Liver (tissue), 9 donors: ENCODE measurements around the gene EMP3. TPM values are rescaled to one million over a fixed set of nuclear protein-coding genes. Genes with fewer than 3 reads are reported as not detected.

Experiments
- DNase-seq: peaks from one replicate; pipeline ENCODE4 v3.0.0-alpha.2; 2017; ENCODE audit warnings: low spot score
- H3K27ac ChIP-seq, 2 donors: one replicate each; pipeline ENCODE4 v1.7.0; 2013; ENCODE audit warnings: inconsistent platforms in 2 of 2, low read length in 2 of 2, control low read depth in 1 of 2, low read depth in 1 of 2, mild to moderate bottlenecking in 1 of 2
- H3K27me3 ChIP-seq, 4 donors: one replicate each; pipeline versions ENCODE4 v1.6.1 to v1.7.0; 2013; ENCODE audit warnings: low read length in 3 of 4, inconsistent platforms in 1 of 4, mild to moderate bottlenecking in 1 of 4, moderate library complexity in 1 of 4; ENCODE audit not compliant: control insufficient read depth in 4 of 4, insufficient read depth in 4 of 4
- H3K36me3 ChIP-seq, 4 donors: one replicate each; pipeline versions ENCODE4 v1.6.1 to v1.7.0; 2013; ENCODE audit warnings: low read length in 3 of 4, mild to moderate bottlenecking in 3 of 4, low read depth in 1 of 4, moderate library complexity in 1 of 4; ENCODE audit not compliant: control insufficient read depth in 4 of 4, insufficient read depth in 3 of 4
- H3K4me1 ChIP-seq, 4 donors: one replicate each; pipeline versions ENCODE4 v1.6.1 to v1.7.0; 2013; ENCODE audit warnings: low read length in 3 of 4, mild to moderate bottlenecking in 3 of 4, moderate library complexity in 1 of 4; ENCODE audit not compliant: control insufficient read depth in 4 of 4, insufficient read depth in 4 of 4
- H3K4me3 ChIP-seq, 3 donors: one replicate each; pipeline versions ENCODE4 v1.6.1 to v1.7.0; 2013; ENCODE audit warnings: low read length in 3 of 3, control low read depth in 1 of 3, low read depth in 1 of 3, mild to moderate bottlenecking in 1 of 3
- H3K9ac ChIP-seq, 2 donors: one replicate each; pipeline ENCODE4 v1.7.0; 2013; ENCODE audit warnings: low read length in 2 of 2, mild to moderate bottlenecking in 2 of 2, moderate library complexity in 2 of 2, control low read depth in 1 of 2, low read depth in 1 of 2
- H3K9me3 ChIP-seq, 4 donors: one replicate each; pipeline versions ENCODE4 v1.6.1 to v1.7.0; 2013; ENCODE audit warnings: low read length in 3 of 4; ENCODE audit not compliant: control insufficient read depth in 4 of 4
- ATF3 ChIP-seq: IDR thresholded peaks from 2 replicates; pipeline ENCODE4 v1.6.1; 2016; ENCODE audit warnings: antibody characterized with exemption
- EGR1 ChIP-seq, 2 donors: IDR thresholded peaks; 2 replicates each; pipeline ENCODE4 v1.6.1; 2016 to 2018; ENCODE audit warnings: antibody characterized with exemption in 2 of 2, low read depth in 2 of 2
- FOXA2 ChIP-seq: IDR thresholded peaks from 2 replicates; pipeline ENCODE4 v1.6.1; 2016; ENCODE audit warnings: antibody characterized with exemption
- GABPA ChIP-seq, 2 donors: IDR thresholded peaks in 1 of 2; conservative IDR thresholded peaks in 1 of 2; 2 replicates each; pipeline ENCODE4 v1.6.1; 2016; ENCODE audit warnings: antibody characterized with exemption in 2 of 2, mild to moderate bottlenecking in 1 of 2, moderate library complexity in 1 of 2
- RXRA ChIP-seq, 2 donors: IDR thresholded peaks; 2 replicates each; pipeline ENCODE4 v1.6.1; 2017 to 2018; ENCODE audit warnings: antibody characterized with exemption in 2 of 2, mild to moderate bottlenecking in 1 of 2
- SP1 ChIP-seq: IDR thresholded peaks from 2 replicates; pipeline ENCODE4 v1.6.1; 2018; ENCODE audit warnings: antibody characterized with exemption, mild to moderate bottlenecking
- ZBTB33 ChIP-seq: IDR thresholded peaks from 2 replicates; pipeline ENCODE4 v1.6.1; 2016; ENCODE audit warnings: antibody characterized with exemption
- WGBS: extraction: QIAGEN DNeasy Blood & Tissue Kit; methylation state at CpG from one replicate; pipeline ENCODE4 v1.1.7; 2013; 5-methylcytosine and 5-hydroxymethylcytosine counted together
- polyA plus RNA-seq, 2 donors: library from polyadenylated mRNA; stranded (reverse) in 1 of 2; unstranded in 1 of 2; fragments of 200-250 nt in 1 of 2; fragments of >200 nt in 1 of 2; fragmentation: Nextera tagmentation in 1 of 2; extraction: Ambion mirVana in 1 of 2; gene quantifications; one replicate each; pipeline versions ENCODE4 v1.2.1 to v1.2.3, GENCODE V29; 2013 to 2015
- total RNA-seq, 2 donors: library from RNA; depleted of rRNA; stranded (reverse); fragments of >200 nt; gene quantifications; one replicate each; pipeline ENCODE4 v1.2.3, GENCODE V29; 2014
- TF ChIP-seq, protein P1 (sequence below): IDR thresholded peaks from 2 replicates; pipeline ENCODE4 v1.6.1; 2016; ENCODE audit warnings: antibody characterized with exemption
- TF ChIP-seq, protein P2 (sequence below): IDR thresholded peaks from 2 replicates; pipeline ENCODE4 v1.6.1; 2016; ENCODE audit warnings: antibody characterized with exemption, mild to moderate bottlenecking
- donor health status: healthy.
- donor health status: healthy.
- donor health status: healthy.
- donor health status: healthy.
- donor health status: healthy.

EMP3 gene
- total and polyA plus RNA-seq, 4 donors = 4.5 to 16.6 (median 11.7) TPM

DNA sequence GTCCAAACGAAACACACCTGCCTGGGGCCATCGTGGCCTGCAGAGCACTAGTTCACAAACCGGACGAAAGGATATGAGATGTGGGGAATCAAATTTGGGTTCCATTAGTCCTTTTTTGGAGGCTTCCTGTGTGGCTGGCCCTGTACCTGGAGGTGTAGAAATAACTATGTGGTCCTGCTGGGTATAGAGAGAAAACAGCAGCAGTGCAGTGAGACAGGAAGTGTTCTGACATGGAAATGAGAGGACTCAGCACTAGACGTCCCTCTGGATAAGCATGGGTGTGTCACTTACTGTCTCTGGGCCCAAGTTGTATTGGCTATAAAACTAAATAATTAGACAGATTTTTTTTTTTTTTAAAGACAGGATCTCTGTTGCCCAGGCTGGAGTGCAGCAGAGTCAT is 53.7 kb downstream of the EMP3 start:
- TF ChIP-seq, protein P1, sequence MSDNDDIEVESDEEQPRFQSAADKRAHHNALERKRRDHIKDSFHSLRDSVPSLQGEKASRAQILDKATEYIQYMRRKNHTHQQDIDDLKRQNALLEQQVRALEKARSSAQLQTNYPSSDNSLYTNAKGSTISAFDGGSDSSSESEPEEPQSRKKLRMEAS = no peak
- TF ChIP-seq GABPA (IDR thresholded peaks at IDR 0.05 in 1 of 2, conservative IDR thresholded peaks at IDR 0.05 in 1 of 2) = no peak
- no peak for TF ChIP-seq EGR1 (IDR thresholded peaks at IDR 0.05; ENCODE audit: low read depth in 2 of 2)
- TF ChIP-seq, protein P2, sequence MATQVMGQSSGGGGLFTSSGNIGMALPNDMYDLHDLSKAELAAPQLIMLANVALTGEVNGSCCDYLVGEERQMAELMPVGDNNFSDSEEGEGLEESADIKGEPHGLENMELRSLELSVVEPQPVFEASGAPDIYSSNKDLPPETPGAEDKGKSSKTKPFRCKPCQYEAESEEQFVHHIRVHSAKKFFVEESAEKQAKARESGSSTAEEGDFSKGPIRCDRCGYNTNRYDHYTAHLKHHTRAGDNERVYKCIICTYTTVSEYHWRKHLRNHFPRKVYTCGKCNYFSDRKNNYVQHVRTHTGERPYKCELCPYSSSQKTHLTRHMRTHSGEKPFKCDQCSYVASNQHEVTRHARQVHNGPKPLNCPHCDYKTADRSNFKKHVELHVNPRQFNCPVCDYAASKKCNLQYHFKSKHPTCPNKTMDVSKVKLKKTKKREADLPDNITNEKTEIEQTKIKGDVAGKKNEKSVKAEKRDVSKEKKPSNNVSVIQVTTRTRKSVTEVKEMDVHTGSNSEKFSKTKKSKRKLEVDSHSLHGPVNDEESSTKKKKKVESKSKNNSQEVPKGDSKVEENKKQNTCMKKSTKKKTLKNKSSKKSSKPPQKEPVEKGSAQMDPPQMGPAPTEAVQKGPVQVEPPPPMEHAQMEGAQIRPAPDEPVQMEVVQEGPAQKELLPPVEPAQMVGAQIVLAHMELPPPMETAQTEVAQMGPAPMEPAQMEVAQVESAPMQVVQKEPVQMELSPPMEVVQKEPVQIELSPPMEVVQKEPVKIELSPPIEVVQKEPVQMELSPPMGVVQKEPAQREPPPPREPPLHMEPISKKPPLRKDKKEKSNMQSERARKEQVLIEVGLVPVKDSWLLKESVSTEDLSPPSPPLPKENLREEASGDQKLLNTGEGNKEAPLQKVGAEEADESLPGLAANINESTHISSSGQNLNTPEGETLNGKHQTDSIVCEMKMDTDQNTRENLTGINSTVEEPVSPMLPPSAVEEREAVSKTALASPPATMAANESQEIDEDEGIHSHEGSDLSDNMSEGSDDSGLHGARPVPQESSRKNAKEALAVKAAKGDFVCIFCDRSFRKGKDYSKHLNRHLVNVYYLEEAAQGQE = no peak
- no peak for TF ChIP-seq ZBTB33
- no peak for TF ChIP-seq SP1
- no peak for TF ChIP-seq ATF3
- no peak for TF ChIP-seq RXRA (IDR thresholded peaks at IDR 0.05)
- TF ChIP-seq FOXA2 = no peak
- Histone ChIP-seq H3K4me1 (no peaks in the 10 kb centered on the region), H3K4me3 (no peak overlapping the region), H3K9ac (no peak overlapping the region), H3K36me3 (peaks cover 9 to 26% (median 15%) of the 10 kb centered on the region in 4 donors), H3K27me3 (no peaks in the 10 kb centered on the region), H3K9me3 (no peaks in the 10 kb centered on the region), H3K27ac (no peak overlapping the region)
- no peak for DNase-seq
- WGBS = 77% methylated on average over 5 of the region's 5 CpGs

Other genes with a start within 250 kb of the EMP3 start
- 1 to 10 TPM; 1.1 to 3.9 TPM for gene PLA2G4C, start 214.7 kb upstream of the EMP3 start, total RNA-seq
- 1 to 10 TPM; 2.3 to 5.9 TPM for gene PLA2G4C, start 214.7 kb upstream of the EMP3 start, polyA plus RNA-seq
- gene LIG1, start 155.2 kb upstream of the EMP3 start, total RNA-seq = 10 to 100 TPM in 1 of 2 donors, 1 to 10 TPM in 1; 6.3 to 61.5 TPM
- gene LIG1, start 155.2 kb upstream of the EMP3 start, polyA plus RNA-seq = 1 to 10 TPM; 6.7 to 7.5 TPM
- 1 to 10 TPM; 1.6 to 2.5 TPM for gene ZSWIM9, start 154.9 kb upstream of the EMP3 start, total RNA-seq
- 1 to 10 TPM in 1 of 2 donors, under 1 TPM in 1; 0.25 to 1.6 TPM for gene ZSWIM9, start 154.9 kb upstream of the EMP3 start, polyA plus RNA-seq
- 10 to 100 TPM; 30.9 to 36.3 TPM for gene CARD8, start 69.6 kb upstream of the EMP3 start, total RNA-seq
- 10 to 100 TPM in 1 of 2 donors, 1 to 10 TPM in 1; 9.4 to 13.8 TPM for gene CARD8, start 69.6 kb upstream of the EMP3 start, polyA plus RNA-seq
- gene ZNF114, start 55.5 kb upstream of the EMP3 start, total RNA-seq = 1 to 10 TPM in 1 of 2 donors, under 1 TPM in 1; 0.08 to 1.1 TPM
- gene ZNF114, start 55.5 kb upstream of the EMP3 start, polyA plus RNA-seq = under 1 TPM; 0.07 TPM
- gene TMEM143, start 38.4 kb downstream of the EMP3 start, total RNA-seq = 1 to 10 TPM; 3.2 to 5.4 TPM
- gene TMEM143, start 38.4 kb downstream of the EMP3 start, polyA plus RNA-seq = 10 to 100 TPM in 1 of 2 donors, 1 to 10 TPM in 1; 7.9 to 10.2 TPM
- not detected for gene SYNGR4, start 38.8 kb downstream of the EMP3 start, total RNA-seq
- gene SYNGR4, start 38.8 kb downstream of the EMP3 start, polyA plus RNA-seq = under 1 TPM in 1 of 2 donors, not detected in 1; 0.09 TPM
- gene KDELR1, start 66.0 kb downstream of the EMP3 start, total RNA-seq = 10 to 100 TPM; 32.3 to 34.9 TPM
- gene KDELR1, start 66.0 kb downstream of the EMP3 start, polyA plus RNA-seq = 10 to 100 TPM; 59.1 to 94.9 TPM
- under 1 TPM; 0.17 to 0.33 TPM for gene GRIN2D, start 68.1 kb downstream of the EMP3 start, total RNA-seq
- gene GRIN2D, start 68.1 kb downstream of the EMP3 start, polyA plus RNA-seq = under 1 TPM in 1 of 2 donors, not detected in 1; 0.13 TPM
- 10 to 100 TPM in 1 of 2 donors, 1 to 10 TPM in 1; 7.1 to 31.7 TPM for gene GRWD1, start 120.4 kb downstream of the EMP3 start, total RNA-seq
- gene GRWD1, start 120.4 kb downstream of the EMP3 start, polyA plus RNA-seq = 10 to 100 TPM; 11.1 to 19.5 TPM
- gene KCNJ14, start 130.0 kb downstream of the EMP3 start, total RNA-seq = under 1 TPM; 0.23 to 0.92 TPM
- gene KCNJ14, start 130.0 kb downstream of the EMP3 start, polyA plus RNA-seq = under 1 TPM; 0.06 to 0.12 TPM
- 10 to 100 TPM; 13.1 to 16.9 TPM for gene CYTH2, start 143.8 kb downstream of the EMP3 start, total RNA-seq
- 10 to 100 TPM; 13.0 to 13.2 TPM for gene CYTH2, start 143.8 kb downstream of the EMP3 start, polyA plus RNA-seq
- gene LMTK3, start 186.3 kb downstream of the EMP3 start, total RNA-seq = under 1 TPM in 1 of 2 donors, not detected in 1; 0.08 TPM
- under 1 TPM in 1 of 2 donors, not detected in 1; 0.08 TPM for gene LMTK3, start 186.3 kb downstream of the EMP3 start, polyA plus RNA-seq
- not detected for gene SULT2B1, start 226.6 kb downstream of the EMP3 start, total RNA-seq
- gene SULT2B1, start 226.6 kb downstream of the EMP3 start, polyA plus RNA-seq = under 1 TPM; 0.14 to 0.24 TPM